ENCODE results near the gene SH3BP1. TPM values are rescaled to one million over a fixed set of nuclear protein-coding genes. Genes with fewer than 3 reads are reported as not detected.

The SH3BP1 gene
- total and polyA plus RNA-seq, 2 of the 13 experiments (the other 11 are each of a cell fraction or from before 2014, with no cell fraction given) = 8.4 to 18.5 TPM

- TF ChIP-seq ZNF362 (CRISPR knock-in tag; IDR thresholded peaks at IDR 0.05; ENCODE audit: borderline replicate concordance) = 0 out of 2 replicates have a peak, but pooled peaks have one; percentile 34
- 0 out of 2 replicates have a peak, but pooled peaks have one; percentile 31 for TF ChIP-seq MXD1 (CRISPR knock-in tag; IDR thresholded peaks at IDR 0.05)
- peak; percentile 38; the same call in 1 of the 2 replicates for TF ChIP-seq ZNF510 (CRISPR knock-in tag; IDR thresholded peaks at IDR 0.05; ENCODE audit: low read depth)
- peak; percentile 23 for TF ChIP-seq HNRNPLL (IDR thresholded peaks at IDR 0.05; ENCODE audit: low read depth, low read length, poor library complexity, severe bottlenecking)
- TF ChIP-seq ELF4 (CRISPR knock-in tag; IDR thresholded peaks at IDR 0.05; ENCODE audit: borderline replicate concordance) = no peak
- TF ChIP-seq HNF1B (CRISPR knock-in tag; IDR thresholded peaks at IDR 0.05) = peak; percentile 60
- TF ChIP-seq CHD4 (IDR thresholded peaks at IDR 0.05; ENCODE audit: borderline replicate concordance, low read length) = peak; percentile 81; the same call in 1 of the 2 replicates
- TF ChIP-seq ETV5 (CRISPR knock-in tag; IDR thresholded peaks at IDR 0.05; ENCODE audit: borderline replicate concordance) = peak; percentile 88; the same call in 1 of the 2 replicates
- 0 out of 2 replicates have a peak, but pooled peaks have one; percentile 35 for TF ChIP-seq SSRP1 (CRISPR knock-in tag; IDR thresholded peaks at IDR 0.05)
- peak; percentile 53; the same call in 1 of the 2 replicates for TF ChIP-seq PHF21A (CRISPR knock-in tag; IDR thresholded peaks at IDR 0.05)
- peak; percentile 66; the same call in 1 of the 2 replicates for TF ChIP-seq KDM1A (CRISPR knock-in tag; IDR thresholded peaks at IDR 0.05)
- TF ChIP-seq SRSF1 (optimal IDR thresholded peaks at IDR 0.05; ENCODE audit: low read depth, low read length) = peak; percentile 98
- no peak for TF ChIP-seq SOX13 (IDR thresholded peaks at IDR 0.05)
- 0 out of 4 replicates have a peak, but pooled peaks of 1 of the 2 experiments have one; percentile 6 for TF ChIP-seq SOX13 (CRISPR knock-in tag; conservative IDR thresholded peaks at IDR 0.05 in 1 of 2, IDR thresholded peaks at IDR 0.05 in 1 of 2)
- TF ChIP-seq RAD21 (CRISPR knock-in tag; IDR thresholded peaks at IDR 0.05) = 0 out of 2 replicates have a peak, but pooled peaks have one; percentile 11
- peak; percentile 37; the same call in 1 of the 2 replicates for TF ChIP-seq KMT2B (CRISPR knock-in tag; IDR thresholded peaks at IDR 0.05)
- peak; percentile 49 for TF ChIP-seq XRCC5 (optimal IDR thresholded peaks at IDR 0.05; ENCODE audit: low read length)
- peak; percentile 24; the same call in 1 of the 2 replicates for TF ChIP-seq HDAC2 (CRISPR knock-in tag; IDR thresholded peaks at IDR 0.05)
- TF ChIP-seq NFYC (CRISPR knock-in tag; IDR thresholded peaks at IDR 0.05) = peak; percentile 83
- TF ChIP-seq PCBP1 (IDR thresholded peaks at IDR 0.05; ENCODE audit: borderline replicate concordance, low read depth, low read length) = no peak
- peak; percentile 11; the same call in 1 of the 2 replicates for TF ChIP-seq NFKB2 (CRISPR knock-in tag; IDR thresholded peaks at IDR 0.05; ENCODE audit: borderline replicate concordance)
- no peak for TF ChIP-seq FOXO4 (CRISPR knock-in tag; conservative IDR thresholded peaks at IDR 0.05)
- peak; percentile 45; the same call in 1 of the 2 replicates for TF ChIP-seq ARNT2 (CRISPR knock-in tag; IDR thresholded peaks at IDR 0.05; ENCODE audit: low read depth)
These were observed 35.8 kb downstream of the SH3BP1 start, which contains the start of gene LGALS1 (continued) for GRCh38 chr22:37674951-37675929.

Measured in HepG2 (cell line).